Measurements from ENCODE around the gene SREBF2. TPM values are rescaled to one million over a fixed set of nuclear protein-coding genes. Genes with fewer than 3 reads are reported as not detected.

SREBF2 gene
- total and polyA plus RNA-seq, 2 of the 8 experiments (the other 6 are each of a cell fraction or from before 2014, with no cell fraction given), result 125 to 144 TPM

DNA sequence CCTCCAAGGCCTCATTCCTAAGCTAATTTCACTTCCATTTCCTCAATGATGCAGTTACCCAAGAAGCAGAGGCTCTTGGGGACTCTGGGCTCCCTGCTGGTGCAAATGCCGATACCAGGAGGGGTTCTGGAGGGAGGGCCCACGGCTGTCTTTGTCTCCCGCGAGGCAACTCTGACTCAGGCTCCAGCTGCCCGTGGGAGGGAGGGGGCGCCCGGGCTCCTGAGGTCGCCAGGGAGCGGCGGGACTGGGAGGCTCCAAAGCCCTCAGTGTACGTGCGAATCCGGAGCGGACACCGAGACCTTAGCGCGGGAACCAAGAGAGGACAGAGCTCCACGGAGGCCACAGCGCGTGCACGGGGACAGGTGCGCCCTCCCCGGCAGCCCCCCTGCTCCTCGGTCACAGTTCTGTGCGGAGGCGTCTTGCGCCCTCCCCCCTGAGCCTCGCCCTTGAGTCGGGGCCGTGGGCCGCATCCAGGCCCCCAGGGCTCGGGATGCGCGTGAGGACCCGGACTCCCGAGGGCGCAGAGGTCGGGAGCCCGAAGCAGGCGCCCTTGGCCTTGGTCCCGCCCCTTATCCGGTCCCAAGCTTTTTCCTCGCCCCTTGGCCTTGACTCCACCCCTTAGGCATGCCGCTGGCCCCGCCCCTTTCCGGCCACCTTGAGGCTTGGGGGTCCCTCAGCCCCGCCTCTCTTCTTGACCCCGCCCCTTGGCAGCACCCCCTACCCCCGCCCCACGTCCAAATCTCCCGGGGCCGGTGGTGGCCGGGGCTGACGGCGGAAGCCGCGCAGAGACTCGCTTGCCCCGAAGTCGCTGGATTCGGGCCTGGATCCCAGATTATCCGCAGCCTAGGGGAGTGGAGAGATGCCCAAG is 86.7 kb downstream of the SREBF2 start:
- H3K4ac ChIP-seq (replicated peaks; ENCODE audit: insufficient read length, low read depth, low read length), result no peak overlapping the region
- H4K91ac ChIP-seq (replicated peaks; ENCODE audit: insufficient read length, low read length), result no peak overlapping the region
- peak overlapping the region in 1 of 4 experiments; percentile 14; a peak in 2 of 7 replicates for H3K9ac ChIP-seq (replicated peaks in 1 of 4; ENCODE audit: extremely low read depth in 1 of 4, low read depth in 3 of 4, low read length in 3 of 4)
- H2BK15ac ChIP-seq (ENCODE audit: low read length), result peak overlapping the region; percentile 40; the same call in 1 of the 2 replicates
- no peak overlapping the region for H2BK120ac ChIP-seq (replicated peaks; ENCODE audit: low read depth, low read length)
- H3K23me2 ChIP-seq (ENCODE audit: low read depth, low read length), result peaks cover 8% of the 10 kb centered on the region; the same call in 1 of the 2 replicates
- H2BK20ac ChIP-seq (ENCODE audit: low read length), result no peak overlapping the region
- H4K8ac ChIP-seq (ENCODE audit: extremely low read depth, insufficient read depth, low read length), result no peak overlapping the region
- no peak overlapping the region; the same call in 1 of the 2 replicates for H2BK12ac ChIP-seq (ENCODE audit: low read depth, low read length)
- no peaks in the 10 kb centered on the region; a peak in 1 of 8 replicates for H3K36me3 ChIP-seq (ENCODE audit: control insufficient read depth in 2 of 4, insufficient read depth in 4 of 4, low read length in 3 of 4)
- peak overlapping the region; percentile 95 for H3K18ac ChIP-seq (ENCODE audit: extremely low read depth, low read length)
- no peaks in the 10 kb centered on the region for H3K79me2 ChIP-seq (ENCODE audit: control insufficient read depth in 1 of 2, insufficient read depth in 2 of 2, low read length in 2 of 2)
- peak overlapping the region; percentile 69 to 86 for H3K4me2 ChIP-seq (ENCODE audit: insufficient read depth in 1 of 2, low read depth in 2 of 2, low read length in 2 of 2)
- peak overlapping the region; percentile 28; the same call in 1 of the 2 replicates for H2AFZ ChIP-seq (ENCODE audit: low read length)
- no peak overlapping the region for H2AK5ac ChIP-seq (ENCODE audit: low read depth, low read length)
- no peak overlapping the region for H3K14ac ChIP-seq (ENCODE audit: insufficient read length)
- no peak overlapping the region for H4K5ac ChIP-seq (ENCODE audit: insufficient read length, low read depth, low read length)
- POLR2A ChIA-PET (ENCODE audit: partially characterized antibody), result interaction anchor here (0.8 to 3.4 kb wide), 11 partner anchors 9 to 119 kb away, joined by 3 to 19 read pairs (median 5); partner anchors contain the start of genes CCDC134, CENPM and SREBF2
- DNase-seq (ENCODE audit: low read depth in 1 of 2, low spot score in 2 of 2) (peak; percentile 72 to 98), FAIRE-seq (no peak)
- H3K4me3 ChIP-seq (ENCODE audit: extremely low read depth in 1 of 4, insufficient read depth in 2 of 4, low read depth in 3 of 4, low read length in 4 of 4), result peak overlapping the region; percentile 33 to 67 (median 34)
- H3K4me1 ChIP-seq (replicated peaks in 1 of 4; ENCODE audit: control insufficient read depth in 3 of 4, insufficient read depth in 4 of 4, low read length in 3 of 4), result peaks cover 0 to 18% (median 8%) of the 10 kb centered on the region in 4 experiments; a peak in 5 of 7 replicates
- H3K23ac ChIP-seq (ENCODE audit: insufficient read length), result no peak overlapping the region
- no peaks in the 10 kb centered on the region for H3K79me1 ChIP-seq (ENCODE audit: low read depth, low read length)
- H3K27me3 ChIP-seq (replicated peaks in 1 of 4; ENCODE audit: control insufficient read depth in 3 of 4, extremely low read depth in 1 of 4, insufficient read depth in 3 of 4, low read length in 3 of 4), result peaks cover 30 to 82% (median 72%) of the 10 kb centered on the region in 4 experiments
- no peak overlapping the region for H3K56ac ChIP-seq (replicated peaks; ENCODE audit: insufficient read length, low read depth, low read length)
- H3K27ac ChIP-seq (ENCODE audit: low read depth, low read length), result no peak overlapping the region
- 5% methylated on average over 36 of the region's 62 CpGs; no CpG with 5 or more reads in 1 of the 2 experiments for WGBS, 2 experiments (ENCODE audit: extremely low coverage in 1 of 2, insufficient coverage in 1 of 2, insufficient read length in 1 of 2, insufficient replicate concordance in 2 of 2, low coverage in 1 of 2, low lambda C conversion rate in 2 of 2, missing lambda C conversion rate in 1 of 2)
- peaks cover 0 to 12% of the 10 kb centered on the region in 2 experiments for H4K20me1 ChIP-seq (replicated peaks in 1 of 2; ENCODE audit: control insufficient read depth in 1 of 2, insufficient read depth in 2 of 2, low read length in 2 of 2)
- CTCF ChIA-PET (ENCODE audit: partially characterized antibody), result interaction anchor here (0.9 to 2.1 kb wide), 2 partner anchors 12 to 21 kb away, joined by 3 to 4 read pairs; no protein-coding TSS in a partner anchor
- no peaks in the 10 kb centered on the region for H3K9me3 ChIP-seq (ENCODE audit: insufficient read depth in 2 of 2, low read depth in 1 of 2, low read length in 1 of 2)
- peak overlapping the region; percentile 66; the same call in 1 of the 2 replicates for H2BK5ac ChIP-seq (ENCODE audit: low read depth, low read length)
- TF ChIP-seq EP300 (IDR thresholded peaks at IDR 0.05; ENCODE audit: borderline replicate concordance in 1 of 2, low read depth in 2 of 2, low read length in 2 of 2) (no peak), RBBP5 (IDR thresholded peaks at IDR 0.05; ENCODE audit: borderline replicate concordance, low read depth, low read length) (peak; percentile 26; the same call in 1 of the 2 replicates), SAP30 (IDR thresholded peaks at IDR 0.05; ENCODE audit: insufficient read depth, insufficient replicate concordance, low read length) (no peak), CHD1 (IDR thresholded peaks at IDR 0.05; ENCODE audit: low read depth, low read length) (no peak), MAFK (IDR thresholded peaks at IDR 0.05; ENCODE audit: low read depth, low read length) (no peak)
- TF ChIP-seq, protein P1, sequence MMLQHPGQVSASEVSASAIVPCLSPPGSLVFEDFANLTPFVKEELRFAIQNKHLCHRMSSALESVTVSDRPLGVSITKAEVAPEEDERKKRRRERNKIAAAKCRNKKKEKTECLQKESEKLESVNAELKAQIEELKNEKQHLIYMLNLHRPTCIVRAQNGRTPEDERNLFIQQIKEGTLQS (IDR thresholded peaks at IDR 0.05; ENCODE audit: insufficient read depth, low read depth, low read length), result no peak

Measured in H1 (cell line).